HG03520 (cell line): ENCODE measurements around the gene GIT1.

ENCODE experiments used
- ATAC-seq: cut with Tn5 transposase; IDR thresholded peaks from one replicate; pipeline ENCODE4 v1.9.1; 2021; ENCODE audit warnings: mild to moderate bottlenecking, moderate library complexity; ENCODE audit not compliant: unreplicated experiment

GIT1 gene

DNA sequence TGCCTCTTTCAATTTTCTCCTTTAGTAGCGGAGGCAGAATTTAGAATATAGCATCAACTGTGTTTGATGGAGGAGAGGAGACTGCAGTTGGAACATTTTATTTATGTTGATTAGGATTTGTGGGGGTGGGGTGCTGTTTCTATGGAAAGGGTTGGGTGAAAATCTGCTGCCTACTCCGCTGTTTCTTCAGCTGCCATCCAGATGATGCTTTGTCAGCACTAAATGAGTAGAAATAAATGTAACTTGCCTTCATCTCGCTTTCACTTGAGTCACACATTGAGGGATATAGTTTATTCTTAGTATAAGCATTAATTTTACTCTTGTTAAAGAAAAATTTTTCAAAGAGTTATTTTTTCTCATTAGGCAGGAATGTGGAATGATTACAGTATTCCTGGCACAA lies 64.8 kb downstream of the GIT1 start:
- ATAC-seq: no peak
